HG03159 (cell line): ENCODE measurements around the gene TNFRSF8.

Experiments
- ATAC-seq: cut with Tn5 transposase; IDR thresholded peaks from one replicate; pipeline ENCODE4 v1.9.1; 2021; ENCODE audit warnings: mild to moderate bottlenecking, moderate library complexity; ENCODE audit not compliant: unreplicated experiment

TNFRSF8 gene

GRCh38 chr1:12185918-12186678, 123.0 kb downstream of the TNFRSF8 start:
- ATAC-seq: no peak

- ATAC-seq: no peak
Observed at GRCh38 chr1:12186679-12186985, 123.5 kb downstream of the TNFRSF8 start.

- ATAC-seq: no peak
Observed at GRCh38 chr1:12188115-12188514, 125.0 kb downstream of the TNFRSF8 start.

- ATAC-seq: no peak
Observed at GRCh38 chr1:12188657-12189327, 125.7 kb downstream of the TNFRSF8 start.

- no peak for ATAC-seq
Observed at GRCh38 chr1:12189328-12189682, 126.2 kb downstream of the TNFRSF8 start.

- no peak for ATAC-seq
Observed at GRCh38 chr1:12191242-12192032, 128.3 kb downstream of the TNFRSF8 start.
